AG08396 (cell line): ENCODE data around the gene SPATA1.

Experiments
- DNase-seq: peaks from one replicate; pipeline ENCODE4 v3.0.0; 2012; ENCODE audit warnings: low spot score, mixed read lengths

SPATA1 gene

GRCh38 chr1:84509029-84509428 lies 2.8 kb downstream of the SPATA1 start:
- DNase-seq = no peak

GRCh38 chr1:84510165-84510564 lies 4.0 kb downstream of the SPATA1 start:
- no peak for DNase-seq

GRCh38 chr1:84510668-84511067 lies 4.5 kb downstream of the SPATA1 start:
- no peak for DNase-seq

- no peak for DNase-seq
Measured at GRCh38 chr1:84524590-84524989, 18.4 kb downstream of the SPATA1 start.

- no peak for DNase-seq
Measured at GRCh38 chr1:84525779-84526178, 19.6 kb downstream of the SPATA1 start.

- DNase-seq = no peak
Measured at GRCh38 chr1:84538599-84538998, 32.4 kb downstream of the SPATA1 start.

GRCh38 chr1:84539972-84540371 lies 33.8 kb downstream of the SPATA1 start:
- no peak for DNase-seq

- DNase-seq = no peak
Measured at GRCh38 chr1:84540759-84541158, 34.6 kb downstream of the SPATA1 start.

GRCh38 chr1:84541679-84542078 lies 35.5 kb downstream of the SPATA1 start:
- DNase-seq = no peak

- DNase-seq = no peak
Measured at GRCh38 chr1:84550826-84551225, 44.6 kb downstream of the SPATA1 start.

- DNase-seq = no peak
Measured at GRCh38 chr1:84569216-84569615, 63.0 kb downstream of the SPATA1 start.

- no peak for DNase-seq
Measured at GRCh38 chr1:84570436-84571149, 64.4 kb downstream of the SPATA1 start.

- DNase-seq = no peak
Measured at GRCh38 chr1:84571150-84571535, 65.0 kb downstream of the SPATA1 start.

- no peak for DNase-seq
Measured at GRCh38 chr1:84573481-84573966, 67.3 kb downstream of the SPATA1 start.

GRCh38 chr1:84573967-84574842 lies 68.0 kb downstream of the SPATA1 start, which contains the start of gene CTBS:
Gene CTBS (minus strand): TSS chr1:84574440. CDS start chr1:84574415, 25 bp downstream.
- peak; percentile 97 for DNase-seq

- no peak for DNase-seq
Measured at GRCh38 chr1:84574936-84575335, 68.8 kb downstream of the SPATA1 start.

- DNase-seq = no peak
Measured at GRCh38 chr1:84581648-84582047, 75.5 kb downstream of the SPATA1 start.

GRCh38 chr1:84582802-84583587 lies 76.8 kb downstream of the SPATA1 start:
- no peak for DNase-seq

- no peak for DNase-seq
Measured at GRCh38 chr1:84583648-84584047, 77.5 kb downstream of the SPATA1 start.

- DNase-seq = no peak
Measured at GRCh38 chr1:84584126-84584525, 77.9 kb downstream of the SPATA1 start.

- no peak for DNase-seq
Measured at GRCh38 chr1:84585803-84586202, 79.6 kb downstream of the SPATA1 start.

GRCh38 chr1:84587099-84587498 lies 80.9 kb downstream of the SPATA1 start:
- DNase-seq = no peak
